ENCODE measurements around the gene NKAPD1.
"Not testable (repeated sequence)": the region's sequence is repeated elsewhere in the genome, so short reads cannot be mapped to it uniquely, and the experiment has no call there.

NKAPD1 gene, protein sequence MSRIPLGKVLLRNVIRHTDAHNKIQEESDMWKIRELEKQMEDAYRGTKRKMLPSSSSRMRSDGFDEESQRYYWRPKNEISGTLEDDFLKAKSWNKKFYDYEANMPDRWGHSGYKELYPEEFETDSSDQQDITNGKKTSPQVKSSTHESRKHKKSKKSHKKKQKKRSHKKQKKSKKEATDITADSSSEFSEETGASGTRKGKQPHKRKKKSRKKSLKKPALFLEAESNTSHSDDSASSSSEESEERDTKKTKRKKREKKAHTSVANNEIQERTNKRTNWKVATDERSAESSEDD

DNA sequence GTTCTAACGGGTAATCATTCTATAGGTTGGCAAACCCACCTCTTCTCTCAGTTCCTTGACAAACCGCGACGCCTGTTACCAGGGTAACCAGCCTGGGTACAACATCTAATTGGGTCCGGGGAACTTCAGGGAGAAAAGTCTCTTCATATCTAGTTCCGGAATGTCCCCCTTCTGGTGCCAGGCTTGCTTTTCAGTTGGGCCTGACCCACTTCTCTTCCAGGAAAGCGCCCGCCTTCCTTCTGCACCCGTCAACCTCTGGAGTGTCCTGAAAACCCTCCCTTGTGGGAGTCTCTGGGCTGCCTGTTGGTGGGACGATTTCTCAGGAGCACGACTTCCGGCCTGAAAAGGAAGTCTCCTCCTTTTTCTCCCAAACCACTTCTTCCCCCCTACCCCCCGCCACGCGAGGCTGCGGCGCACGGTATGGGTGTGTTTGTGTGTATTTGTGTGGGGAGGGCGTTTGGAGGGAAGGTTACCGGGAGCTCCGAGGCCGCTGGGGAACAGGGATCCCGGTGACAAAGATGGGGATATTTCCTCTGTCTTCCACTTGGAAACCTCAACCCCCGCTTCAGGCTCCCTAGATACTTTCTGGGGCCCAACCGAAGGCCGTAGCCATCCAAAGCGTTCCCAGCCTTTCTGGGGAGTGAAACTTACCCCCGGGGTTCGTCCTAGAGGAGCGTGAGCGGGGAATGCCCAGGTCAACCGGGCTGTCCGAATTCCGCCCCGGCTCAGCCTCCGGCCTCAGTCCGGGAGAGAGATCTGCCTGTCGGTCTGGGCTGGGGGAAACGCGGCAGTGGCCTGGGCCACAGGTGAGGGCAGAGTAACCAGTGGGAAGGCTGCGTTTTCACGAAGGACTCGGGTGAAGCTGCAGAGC lies at the start of gene NKAPD1, which contains the start of gene PIH1D2:
TSS of gene NKAPD1 (plus strand) at position 359 of the 871 bp plus-strand sequence. CDS start 1,276 bp downstream, outside the sequence.
TSS of gene PIH1D2 (minus strand) at position 77 of the 871 bp plus-strand sequence. CDS start 843 bp downstream, outside the sequence.
- peak; percentile 92 for DNase-seq (ENCODE audit: low spot score)

DNA sequence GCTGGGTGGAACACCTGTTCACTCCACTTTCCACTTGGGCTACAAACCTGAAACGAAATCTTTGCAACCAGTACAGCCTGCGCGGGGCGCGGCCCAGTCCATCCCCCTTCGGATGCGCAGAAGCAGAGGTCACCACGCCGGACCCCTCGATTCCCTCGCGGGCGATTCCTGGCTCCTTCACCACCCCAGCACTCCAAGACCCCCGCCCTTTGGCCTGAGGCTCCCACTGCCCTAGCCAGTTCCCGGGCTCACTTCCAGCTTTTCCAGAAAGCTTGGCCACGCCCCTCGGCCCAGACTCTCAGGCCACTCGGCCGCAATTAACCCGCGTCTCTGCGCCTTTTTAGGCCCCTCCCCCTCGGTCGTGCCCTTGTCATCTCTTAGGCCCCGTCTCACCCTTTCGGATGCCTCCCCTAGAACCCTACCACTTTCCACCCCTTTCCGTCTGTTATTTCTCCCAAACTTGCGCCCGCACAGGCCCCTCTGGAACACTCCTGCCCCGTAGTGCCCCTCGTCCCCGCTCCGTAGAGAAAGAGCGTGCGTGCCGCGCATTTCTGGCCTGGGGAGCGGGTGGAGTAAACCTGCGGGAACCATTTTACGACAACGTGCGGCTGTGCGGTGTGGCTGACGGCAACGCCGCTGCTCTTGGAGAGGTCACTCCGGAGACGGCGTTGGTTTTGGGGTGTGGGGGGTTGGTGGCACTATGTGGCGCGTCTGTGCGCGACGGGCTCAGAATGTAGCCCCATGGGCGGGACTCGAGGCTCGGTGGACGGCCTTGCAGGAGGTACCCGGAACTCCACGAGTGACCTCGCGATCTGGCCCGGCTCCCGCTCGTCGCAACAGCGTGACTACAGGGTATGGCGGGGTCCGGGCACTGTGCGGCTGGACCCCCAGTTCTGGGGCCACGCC lies 49.1 kb upstream of the NKAPD1 start, which contains the start of gene DLAT:
TSS of gene DLAT (plus strand) at position 636 of the 906 bp plus-strand sequence. CDS start at position 701, 65 bp downstream.
- DNase-seq (ENCODE audit: low spot score), result peak; percentile 57

- DNase-seq (ENCODE audit: low spot score), result peak; percentile 6
Observed at GRCh38 chr11:112025707-112026106, 48.4 kb upstream of the NKAPD1 start.

GRCh38 chr11:112026784-112027410 lies 47.2 kb upstream of the NKAPD1 start:
- not testable (repeated sequence) for DNase-seq (ENCODE audit: low spot score)

GRCh38 chr11:112029460-112029859 lies 44.6 kb upstream of the NKAPD1 start:
- no peak for DNase-seq (ENCODE audit: low spot score)

DNA sequence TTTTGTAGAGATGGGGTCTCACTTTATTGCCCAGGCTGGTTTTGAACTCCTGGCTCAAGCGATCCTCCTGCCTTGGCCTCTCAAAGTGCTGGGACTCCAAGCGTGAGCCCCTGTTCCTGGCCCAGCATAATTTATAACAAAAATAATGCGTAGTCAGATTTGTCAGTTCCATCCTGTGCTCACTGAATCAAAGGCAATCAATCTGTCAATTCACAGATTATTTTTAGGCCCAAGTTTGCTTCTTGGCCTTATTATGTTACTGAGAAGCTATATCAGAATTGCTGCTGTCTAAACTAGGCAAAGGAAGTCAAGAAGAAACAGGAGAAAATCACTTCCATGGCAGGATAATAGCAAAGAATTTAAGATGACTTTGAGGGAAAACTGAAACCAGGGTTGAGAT lies 40.2 kb upstream of the NKAPD1 start:
- DNase-seq (ENCODE audit: low spot score), result no peak

GRCh38 chr11:112037527-112037926 lies 36.6 kb upstream of the NKAPD1 start:
- no peak for DNase-seq (ENCODE audit: low spot score)

DNA sequence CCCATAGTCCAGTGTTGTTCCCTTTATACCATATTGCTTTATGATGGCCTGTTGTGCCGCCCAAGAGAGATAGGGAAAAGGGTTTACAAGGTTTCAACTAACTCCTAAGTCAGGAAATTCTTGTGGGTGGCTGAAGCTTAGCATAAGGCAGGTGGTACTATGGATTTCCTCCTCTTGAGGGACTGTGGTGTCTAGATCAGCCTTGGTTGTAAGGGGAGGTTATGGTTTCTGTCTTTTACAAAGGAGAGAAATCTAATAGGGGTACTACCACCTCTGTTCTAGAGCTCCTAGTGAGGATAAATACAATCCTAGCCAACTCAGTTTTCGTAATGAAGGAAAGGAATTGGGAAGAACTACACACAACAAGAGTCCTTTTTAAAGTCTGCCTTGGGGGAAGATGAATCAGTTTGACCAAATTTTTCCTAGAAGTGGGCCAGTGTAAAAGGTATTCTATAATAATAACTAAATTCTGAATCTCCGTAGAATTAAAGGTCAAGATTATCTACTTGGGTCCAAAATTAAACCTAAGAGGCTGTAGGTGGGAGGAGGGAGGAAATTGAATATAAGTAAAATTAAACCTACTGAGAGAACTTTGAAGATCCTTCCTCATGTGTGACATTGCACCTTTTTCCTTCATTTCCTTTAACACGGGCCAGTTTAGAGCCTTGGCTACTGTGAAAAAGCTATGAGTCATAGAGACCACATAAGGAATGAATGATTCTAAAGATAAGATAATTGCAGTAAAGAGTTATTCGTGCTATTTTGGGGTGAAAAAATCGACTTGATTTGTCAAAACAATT lies 31.7 kb upstream of the NKAPD1 start:
- peak; percentile 42 for DNase-seq (ENCODE audit: low spot score)

- no peak for DNase-seq (ENCODE audit: low spot score)
Observed at GRCh38 chr11:112042961-112043304, 31.2 kb upstream of the NKAPD1 start.

DNA sequence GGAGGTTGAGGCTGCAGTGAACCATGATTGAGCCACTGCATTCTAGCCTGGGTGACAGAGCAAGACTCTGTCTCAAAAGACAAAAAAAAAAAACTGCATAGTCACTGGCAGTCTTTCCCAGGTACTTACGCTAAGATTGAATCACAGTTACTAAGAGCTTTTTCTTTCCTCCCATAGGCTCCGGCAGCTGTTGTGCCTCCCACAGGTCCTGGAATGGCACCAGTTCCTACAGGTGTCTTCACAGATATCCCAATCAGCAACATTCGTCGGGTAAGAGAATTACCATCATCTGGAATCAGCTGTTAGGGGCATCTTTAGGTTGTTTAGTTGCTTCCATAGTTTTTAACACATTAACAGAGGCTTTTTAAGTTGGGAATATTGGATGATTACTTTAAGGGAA lies 29.1 kb upstream of the NKAPD1 start:
- DNase-seq (ENCODE audit: low spot score), result no peak

- not testable (repeated sequence) for DNase-seq (ENCODE audit: low spot score)
Observed at GRCh38 chr11:112046647-112047046, 27.5 kb upstream of the NKAPD1 start.

DNA sequence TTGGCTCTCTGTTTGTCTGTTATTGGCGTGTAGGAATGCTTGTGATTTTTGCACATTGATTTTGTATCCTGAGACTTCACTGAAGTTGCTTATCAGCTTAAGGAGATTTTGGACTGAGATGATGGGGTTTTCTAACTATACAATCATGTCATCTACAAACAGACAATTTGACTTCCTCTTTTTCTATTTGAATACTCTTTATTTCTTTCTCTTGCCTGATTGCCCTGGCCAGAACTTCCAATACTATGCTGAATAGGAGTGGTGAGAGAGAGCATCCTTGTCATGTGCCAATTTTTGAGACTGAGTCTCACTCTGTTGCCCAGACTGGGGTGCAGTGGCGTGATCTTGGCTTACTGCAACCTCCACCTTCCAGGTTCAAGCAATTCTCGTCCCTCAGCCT lies 25.8 kb upstream of the NKAPD1 start:
- not testable (repeated sequence) for DNase-seq (ENCODE audit: low spot score)

DNA sequence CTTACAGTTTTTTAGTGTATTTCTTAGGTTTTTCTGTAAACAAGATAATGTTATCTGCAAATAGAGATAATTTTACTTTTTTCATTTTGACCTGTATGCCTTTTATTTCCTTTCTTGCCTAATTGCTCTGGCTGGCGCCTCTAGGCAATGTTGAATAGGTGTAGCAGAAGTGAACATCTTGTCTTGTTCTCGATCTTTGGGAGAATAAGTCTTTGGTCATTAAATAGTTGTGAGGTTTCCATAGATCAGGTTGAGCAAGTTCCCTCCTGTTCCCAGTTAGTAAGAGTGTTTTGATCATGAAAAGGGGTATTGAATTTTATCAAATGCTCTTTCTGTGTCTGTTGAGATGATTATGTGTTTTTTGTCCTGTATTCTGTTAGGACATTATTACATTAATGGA lies 24.3 kb upstream of the NKAPD1 start:
- DNase-seq (ENCODE audit: low spot score), result no peak

- no peak for DNase-seq (ENCODE audit: low spot score)
Observed at GRCh38 chr11:112050721-112051120, 23.4 kb upstream of the NKAPD1 start.

DNA sequence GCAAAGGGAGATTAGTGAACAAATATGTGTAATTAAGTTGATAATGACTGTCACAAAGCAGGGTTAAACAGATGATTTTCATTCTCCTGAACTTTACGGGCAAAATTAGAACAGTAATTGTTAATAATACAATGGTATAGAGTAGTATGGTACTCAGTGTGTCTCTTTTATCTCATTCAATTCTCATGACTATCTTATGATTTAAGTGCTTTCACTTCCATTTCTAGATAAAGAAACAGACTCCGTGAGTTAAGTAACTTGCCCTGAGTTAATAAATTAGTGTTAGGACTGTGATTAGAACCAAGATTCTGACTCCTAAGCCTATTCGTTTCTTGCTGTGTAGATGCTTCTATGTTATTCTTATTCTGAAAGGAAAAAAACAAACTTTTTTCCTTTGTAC lies 22.3 kb upstream of the NKAPD1 start:
- no peak for DNase-seq (ENCODE audit: low spot score)

DNA sequence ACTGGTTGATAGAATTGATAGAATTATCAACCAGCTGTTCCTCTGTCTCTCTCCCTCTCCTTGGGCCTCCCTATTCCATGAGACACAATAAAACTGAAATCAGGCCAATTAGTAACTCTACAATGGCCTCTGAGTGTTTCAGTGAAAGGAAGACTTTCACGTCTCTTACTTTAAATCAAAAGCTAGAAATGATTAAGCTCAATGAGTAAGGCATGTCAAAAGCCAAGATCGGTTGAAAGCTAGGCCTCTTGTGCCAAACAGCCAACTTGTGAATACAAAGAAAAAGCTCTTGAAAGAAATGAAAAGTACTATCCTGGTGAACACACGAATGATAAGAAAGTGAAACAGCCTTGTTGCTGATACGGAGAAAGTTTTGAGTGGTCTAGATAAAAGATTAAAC lies 16.9 kb upstream of the NKAPD1 start:
- no peak for DNase-seq (ENCODE audit: low spot score)

- DNase-seq (ENCODE audit: low spot score), result no peak
Observed at GRCh38 chr11:112058103-112058502, 16.0 kb upstream of the NKAPD1 start.

DNA sequence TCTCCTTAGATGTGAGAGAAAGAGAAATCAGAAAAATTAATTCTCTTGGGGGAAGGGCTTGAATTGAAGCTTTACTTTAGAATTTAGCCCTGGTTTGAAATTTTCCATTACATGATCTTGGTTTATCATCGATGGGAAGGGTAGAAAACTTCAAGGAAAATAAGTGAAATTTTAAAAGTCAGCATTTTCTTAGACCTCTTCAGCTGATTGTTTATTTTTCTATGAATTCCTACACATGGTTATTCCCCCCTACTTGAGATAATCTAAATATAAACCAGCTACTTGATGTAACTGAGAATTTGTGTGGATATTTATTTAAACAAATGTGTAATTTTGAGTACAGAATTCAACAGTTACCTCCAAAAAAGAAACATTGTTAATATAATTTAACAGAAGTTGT lies 11.2 kb upstream of the NKAPD1 start:
- DNase-seq (ENCODE audit: low spot score), result no peak

- DNase-seq (ENCODE audit: low spot score), result no peak
Observed at GRCh38 chr11:112082729-112083128, 8.6 kb downstream of the NKAPD1 start.

DNA sequence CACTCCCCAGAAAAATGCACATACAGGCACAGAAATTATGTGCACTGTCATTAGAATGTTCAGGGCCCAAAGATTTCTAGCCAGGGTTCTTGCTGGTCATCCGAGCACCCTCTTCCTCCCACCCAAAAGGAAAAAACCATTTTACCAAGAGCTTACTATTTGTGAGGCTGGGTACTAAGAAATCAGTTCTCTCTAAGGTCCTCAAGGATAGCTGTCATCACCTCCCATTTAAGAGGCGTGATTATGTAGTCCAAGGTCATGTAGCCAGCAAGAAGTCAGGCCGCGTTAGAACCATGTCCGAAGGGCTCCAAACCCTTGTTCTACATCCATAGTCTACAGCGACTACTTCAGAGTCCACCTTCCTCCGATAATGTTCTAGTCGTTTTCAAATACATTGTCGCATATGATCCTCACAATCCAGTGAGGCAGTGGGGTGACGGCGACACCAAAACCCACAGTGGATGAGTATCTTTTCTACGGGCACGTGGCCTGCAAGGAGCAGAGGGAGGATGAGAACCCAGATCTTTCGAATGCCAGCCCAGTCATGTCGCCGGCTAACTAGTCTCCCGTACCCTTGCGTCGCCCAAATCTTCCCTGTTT lies 11.8 kb downstream of the NKAPD1 start:
- peak; percentile 37 for DNase-seq (ENCODE audit: low spot score)
